ENCODE measurements around the gene AP3S2.
"Not testable (repeated sequence)": the region's sequence is repeated elsewhere in the genome, so short reads cannot be mapped to it uniquely, and the experiment has no call there.

Gene AP3S2

DNA sequence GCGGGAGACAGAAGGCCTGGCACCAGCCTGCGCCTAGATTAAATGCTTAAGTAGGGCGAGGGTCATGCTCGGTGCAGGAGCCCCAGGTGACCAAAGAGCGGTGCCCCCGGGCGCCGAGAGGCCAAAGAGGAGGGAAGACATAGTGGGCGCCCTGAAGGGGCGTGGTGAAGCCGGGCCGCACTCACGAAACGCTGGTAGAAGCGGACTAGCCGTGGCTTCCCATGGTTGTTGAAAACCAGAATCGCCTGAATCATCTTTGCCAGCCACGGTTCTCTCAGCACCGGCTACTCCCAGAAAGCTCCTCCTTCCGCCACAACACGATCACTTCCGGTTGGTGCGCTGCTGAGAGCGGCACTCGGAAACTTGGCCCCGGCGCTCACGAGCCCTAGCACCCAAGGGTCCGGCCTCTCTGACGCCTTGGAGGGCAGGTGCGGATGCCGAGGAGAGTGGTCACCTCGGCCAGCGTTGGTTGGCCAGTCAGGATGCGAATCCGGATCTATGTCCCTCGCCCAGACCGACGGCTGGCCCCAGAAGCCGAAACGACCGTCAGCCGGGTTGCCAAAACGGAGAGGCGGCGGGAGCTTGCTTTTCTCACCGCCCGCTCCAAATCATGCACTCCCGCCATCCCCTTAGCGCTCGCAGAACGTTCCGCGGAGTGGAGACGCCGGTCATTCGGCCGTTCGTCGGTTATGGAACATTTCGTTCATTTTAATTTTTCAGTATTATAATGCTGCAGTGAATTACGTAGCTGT, at the start of gene AP3S2:
Gene AP3S2 (minus strand): TSS at position 299 of the 752 bp plus-strand sequence. CDS start 45 bp downstream, at position 254.
- peak; percentile 87 to 90 for DNase-seq

DNA sequence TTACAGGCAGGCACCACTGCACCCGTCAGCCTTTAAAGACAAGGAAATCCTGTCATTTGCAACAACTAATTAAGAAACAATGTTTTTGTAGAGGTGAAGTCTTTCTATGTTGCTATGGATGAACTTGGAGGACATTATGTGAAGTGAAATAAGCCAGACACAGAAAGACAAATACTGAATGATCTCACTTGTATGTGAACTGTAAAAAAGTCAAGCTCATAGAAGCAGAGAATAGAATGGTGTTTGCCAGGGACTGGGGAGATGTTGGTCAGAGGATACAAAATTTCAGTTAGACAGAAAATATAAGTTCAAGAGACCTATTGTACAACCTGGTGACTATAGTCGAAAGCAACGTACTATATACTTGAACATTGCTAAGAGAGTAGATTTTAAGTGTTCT, 46.1 kb upstream of the AP3S2 start:
- DNase-seq: no peak

DNA sequence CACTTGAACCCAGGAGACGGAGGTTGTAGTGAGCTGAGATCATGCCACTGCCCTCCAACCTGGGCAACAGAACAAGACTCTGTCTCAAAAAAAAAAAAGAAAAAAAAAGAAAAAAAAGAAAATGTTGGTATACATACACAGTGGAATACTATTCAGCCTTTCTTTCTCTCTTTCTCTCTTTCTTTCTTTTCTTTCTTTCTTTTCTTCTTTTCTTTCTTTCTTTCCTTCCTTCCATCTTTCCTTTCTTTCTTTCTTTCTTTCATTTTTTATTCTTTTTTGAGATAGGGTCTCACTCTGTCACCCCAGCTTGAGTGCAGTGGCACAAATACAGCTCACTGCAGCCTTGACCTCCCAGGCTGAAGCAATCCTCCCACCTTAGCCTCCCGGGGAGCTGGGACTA, 45.6 kb upstream of the AP3S2 start:
- not testable (repeated sequence) for DNase-seq

DNA sequence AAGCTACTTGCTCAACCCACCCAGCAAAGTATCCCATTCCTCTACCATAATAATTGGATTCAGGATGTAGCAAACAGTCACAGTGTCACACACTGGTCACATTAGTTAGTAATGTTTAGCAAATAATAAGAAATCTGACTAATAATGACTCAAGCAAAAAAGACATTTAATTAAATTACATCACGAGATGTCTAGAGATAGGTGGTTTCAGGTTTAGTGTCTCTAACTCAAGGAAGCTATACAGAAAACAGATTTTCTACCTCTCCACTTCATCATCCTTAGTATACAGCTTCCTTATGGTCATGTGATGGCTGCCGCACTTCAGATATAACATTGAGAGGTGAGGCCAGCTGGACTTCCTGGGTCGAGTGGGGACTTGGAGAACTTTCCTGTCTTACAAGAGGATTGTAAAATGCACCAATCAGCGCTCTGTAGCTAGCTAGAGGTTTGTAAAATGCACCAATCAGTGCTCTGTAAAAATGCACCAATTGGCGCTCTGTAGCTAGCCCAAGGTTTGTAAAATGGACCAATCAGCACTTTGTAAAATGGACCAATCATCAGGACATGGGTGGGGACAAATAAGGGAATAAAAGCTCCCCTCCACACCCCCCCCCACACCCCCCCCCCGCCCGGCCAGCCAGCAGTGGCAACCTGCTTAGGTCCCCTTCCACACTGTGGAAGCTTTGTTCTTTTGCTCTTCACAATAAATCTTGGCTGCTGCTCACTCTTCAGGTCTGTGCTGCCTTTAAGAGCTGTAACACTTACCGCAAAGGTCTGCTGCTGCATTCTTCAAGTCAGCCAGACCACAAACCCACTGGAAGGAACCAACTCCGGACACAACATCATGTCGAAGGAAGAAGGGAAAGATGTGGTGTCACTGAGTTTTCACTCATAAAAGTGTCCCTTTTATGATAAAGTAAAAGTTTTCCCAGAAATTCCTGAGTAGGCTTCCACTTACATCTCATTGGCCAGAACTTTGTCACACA, 43.9 kb upstream of the AP3S2 start:
- no peak for DNase-seq

DNA sequence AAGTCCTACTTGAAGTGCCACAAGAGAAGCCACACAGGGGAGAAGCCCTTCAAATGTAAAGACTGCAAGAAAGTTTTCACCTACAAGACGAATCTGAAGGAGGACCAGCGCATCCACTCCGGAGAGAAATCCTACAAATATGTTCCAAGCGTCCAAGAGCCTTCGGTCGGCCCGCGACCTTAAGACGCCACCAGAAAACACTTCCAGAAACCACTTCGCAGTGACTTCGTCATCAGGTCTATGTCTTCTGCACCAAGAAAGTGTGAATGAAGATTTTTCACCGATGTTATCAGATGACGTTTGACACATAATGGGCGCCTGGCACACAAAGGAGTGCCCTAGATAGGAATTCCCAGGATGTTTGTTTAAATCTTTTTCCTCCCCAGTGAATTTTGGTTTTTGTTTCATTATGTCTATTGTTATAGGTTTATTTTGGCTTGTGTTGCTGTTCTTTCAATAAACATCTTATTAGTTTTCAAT, 43.0 kb upstream of the AP3S2 start:
- no peak for DNase-seq

DNA sequence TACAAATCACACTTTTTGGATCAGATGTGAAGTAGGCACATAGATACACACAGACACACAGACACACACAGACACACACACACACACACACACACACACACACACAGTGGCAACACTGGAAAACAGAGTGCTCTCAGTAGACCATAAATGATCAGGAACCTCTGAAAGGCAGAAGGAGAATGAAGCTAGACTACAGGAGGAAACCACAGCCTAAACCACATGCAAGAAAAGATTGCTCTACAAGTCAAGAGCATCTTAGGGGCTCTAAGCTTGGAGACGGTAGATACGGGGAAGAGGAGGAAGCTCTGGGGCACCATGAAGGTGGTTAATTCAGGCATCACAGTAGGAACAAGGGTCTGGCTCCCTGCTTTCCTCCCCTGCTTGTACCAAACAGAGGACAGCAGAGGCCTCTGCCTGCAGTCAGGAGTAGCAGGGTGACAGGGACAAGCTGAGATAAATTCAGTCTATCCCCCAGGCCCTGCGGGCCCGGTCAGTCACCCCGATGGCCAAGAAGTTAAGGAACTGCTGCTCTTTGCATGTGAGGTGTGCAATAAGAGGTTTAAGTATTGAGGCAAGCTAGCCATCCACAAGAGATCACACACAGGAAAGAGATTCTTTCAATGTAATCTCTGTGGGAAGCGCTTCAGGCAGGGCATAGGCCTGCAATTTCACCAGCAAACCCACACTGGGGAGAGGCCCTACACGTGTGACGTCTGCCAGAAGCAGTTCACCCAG, 42.4 kb upstream of the AP3S2 start:
- DNase-seq: peak; percentile 9 to 34

DNA sequence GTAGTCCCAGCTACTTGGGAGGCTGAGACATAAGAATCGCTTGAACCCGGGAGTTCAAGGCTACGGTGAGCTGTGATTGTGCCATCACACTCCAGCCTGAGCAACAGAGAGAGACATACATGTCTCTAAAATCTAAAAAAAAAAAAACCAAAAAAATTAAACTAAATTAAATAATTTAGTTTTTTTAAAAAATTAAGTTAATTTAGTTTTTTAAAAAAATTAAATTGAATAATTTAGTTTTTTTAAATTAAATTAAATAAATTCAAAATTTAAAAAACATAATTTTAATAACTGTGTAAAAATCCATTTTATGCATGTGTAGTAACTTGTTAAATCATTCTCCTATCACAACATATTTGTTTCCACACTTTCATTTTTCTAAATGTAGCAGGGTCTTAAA, 39.1 kb upstream of the AP3S2 start:
- DNase-seq: no peak

DNA sequence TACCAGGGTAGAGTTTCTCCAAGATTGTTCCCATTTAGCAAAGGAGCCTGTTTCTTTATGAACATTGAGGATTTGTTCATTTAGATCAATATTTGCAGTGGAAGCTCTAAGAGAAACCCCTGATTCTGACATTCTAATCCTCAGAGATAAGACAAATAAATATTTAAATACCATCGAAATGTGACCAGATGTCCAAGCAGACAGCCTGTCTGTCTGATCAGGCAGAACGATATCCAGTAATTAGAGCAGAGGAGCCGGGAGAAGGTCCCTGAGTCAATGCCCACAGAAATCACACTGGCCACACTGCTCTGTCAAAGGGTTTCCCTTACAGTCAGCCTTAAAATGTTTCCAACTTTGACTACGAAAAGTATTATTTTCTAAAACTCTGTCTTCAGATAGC, 34.6 kb upstream of the AP3S2 start:
- no peak for DNase-seq

DNA sequence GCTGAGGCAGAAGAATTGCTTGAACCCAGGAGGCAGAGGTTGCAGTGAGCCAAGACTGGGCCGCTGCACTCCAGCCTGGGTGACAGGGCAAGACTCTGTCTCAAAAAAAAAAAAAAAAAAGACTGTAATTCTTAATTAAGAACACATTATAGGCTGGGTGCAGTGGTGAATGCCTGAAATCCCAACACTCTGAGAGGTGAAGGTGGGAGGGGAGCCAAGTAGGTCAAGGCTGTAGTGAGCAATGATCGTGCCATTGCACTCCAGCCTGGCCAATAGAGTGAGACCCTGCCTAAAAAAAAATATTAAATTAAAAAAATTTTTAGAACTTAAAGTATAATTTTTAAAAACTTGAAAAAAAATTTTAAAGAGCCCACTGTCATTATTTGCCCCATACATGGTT, 32.4 kb upstream of the AP3S2 start:
- no peak for DNase-seq

DNA sequence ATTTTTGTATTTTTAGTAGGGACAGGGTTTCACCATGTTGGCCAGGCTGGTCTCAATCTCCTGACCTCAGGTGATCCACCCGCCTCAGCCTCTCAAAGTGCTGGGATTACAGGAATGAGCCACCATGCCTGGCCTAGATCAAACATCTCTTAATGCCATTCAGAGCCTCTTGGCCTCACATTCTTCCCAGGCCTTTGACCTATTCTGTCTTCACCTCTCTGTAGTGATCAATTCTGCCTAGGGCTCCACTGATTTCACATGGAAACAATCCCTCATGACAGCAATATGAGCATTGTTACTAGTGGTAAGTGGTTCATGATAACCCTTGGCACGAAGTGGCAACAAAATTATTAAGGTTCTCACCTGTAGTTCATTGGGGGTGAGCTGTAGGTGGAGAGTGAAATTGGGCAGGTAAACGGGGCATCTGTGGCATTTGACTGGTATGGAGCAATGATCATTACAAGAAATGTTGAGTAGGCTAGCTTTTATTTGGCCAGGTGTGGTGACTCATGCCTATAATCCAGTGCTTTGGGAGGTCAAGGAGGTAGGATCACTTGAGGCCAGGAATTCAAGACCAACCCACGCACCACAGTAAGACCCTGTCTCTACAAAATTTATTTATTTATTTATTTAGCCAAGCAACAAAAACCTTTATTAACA, 23.8 kb upstream of the AP3S2 start:
- no peak for DNase-seq

DNA sequence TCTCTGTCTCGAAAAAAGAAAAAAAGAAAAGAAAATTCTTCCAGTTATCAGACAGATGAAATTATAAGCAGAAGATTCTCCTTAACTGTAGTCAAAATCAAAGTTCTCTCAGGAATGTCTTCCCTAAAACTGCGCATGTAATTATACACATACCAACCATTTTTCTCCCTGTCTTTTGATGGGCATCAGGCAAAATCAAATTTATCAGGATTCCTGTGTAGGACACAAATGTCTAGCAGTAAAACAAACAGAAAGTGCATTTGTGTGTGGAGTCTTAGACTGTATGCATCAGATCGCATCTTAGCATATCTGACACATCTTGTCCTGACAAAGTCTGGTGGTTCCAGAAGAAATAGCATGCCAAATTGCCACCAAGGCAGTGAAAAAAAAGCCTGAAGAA, 22.9 kb upstream of the AP3S2 start:
- no peak for DNase-seq

DNA sequence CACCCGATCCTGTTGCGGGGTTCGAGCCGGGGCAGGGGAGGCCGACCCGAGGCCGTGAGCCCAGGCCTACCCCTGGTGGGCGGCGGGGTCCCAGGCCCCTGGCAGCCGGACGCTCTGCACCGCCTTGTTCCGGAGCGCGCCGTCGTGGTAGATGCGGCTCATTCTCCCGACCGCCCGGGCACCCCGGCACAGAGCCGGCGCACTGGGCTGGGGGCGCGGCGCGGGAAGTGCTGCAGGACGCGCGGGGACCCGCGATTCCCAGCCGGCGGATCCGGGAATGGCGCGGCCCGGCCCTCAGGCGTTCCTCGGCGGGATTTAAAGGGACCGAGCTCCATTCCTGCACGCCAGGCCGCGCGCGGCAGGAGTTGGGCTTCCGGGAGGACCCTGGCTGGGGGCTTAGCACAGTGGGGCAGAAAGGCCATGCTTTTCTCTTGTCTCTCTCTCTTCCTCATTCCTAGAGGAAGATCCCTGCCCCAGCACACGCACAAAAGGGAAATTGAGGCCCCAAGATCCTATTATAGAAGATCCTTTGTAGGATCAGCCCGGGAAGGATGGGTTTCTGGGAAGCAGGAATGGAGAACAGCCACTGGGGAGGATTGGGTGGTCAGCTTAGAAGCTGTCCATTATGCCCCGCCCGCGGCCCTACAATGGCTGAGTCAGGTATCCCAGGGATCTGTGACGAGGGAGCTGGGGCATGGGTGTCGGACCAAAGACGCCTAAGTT, 19.0 kb upstream of the AP3S2 start, which contains the start of gene ARPIN:
Gene ARPIN (minus strand): TSS at position 279 of the 723 bp plus-strand sequence. CDS start 117 bp downstream, at position 162.
- DNase-seq: no peak

DNA sequence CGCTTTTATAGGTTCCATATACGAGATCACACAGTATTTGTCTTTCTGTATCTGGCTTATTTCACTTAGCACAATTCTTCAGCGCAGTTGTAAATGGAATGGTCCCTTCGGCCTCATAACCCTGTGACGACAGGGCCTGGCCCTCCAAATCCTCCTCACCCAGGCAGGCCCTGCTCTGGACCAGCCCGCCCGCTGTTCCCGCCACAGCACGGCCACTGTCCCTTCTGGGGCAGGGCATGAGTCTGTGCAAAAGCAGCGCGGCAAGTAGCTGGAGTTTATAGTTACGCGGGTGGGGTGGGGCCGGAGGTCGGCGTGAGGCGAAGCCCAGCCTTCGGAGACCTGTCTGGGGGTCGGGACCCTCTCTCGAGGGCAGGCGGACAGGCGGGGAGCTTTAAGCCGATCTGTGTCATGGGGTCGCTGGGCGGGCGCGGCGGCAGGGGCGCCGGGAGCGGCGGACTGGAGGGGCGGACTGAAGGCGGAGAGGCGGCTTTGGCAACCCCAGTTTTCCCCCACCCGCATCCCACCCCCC, 18.4 kb upstream of the AP3S2 start:
- DNase-seq: no peak

DNA sequence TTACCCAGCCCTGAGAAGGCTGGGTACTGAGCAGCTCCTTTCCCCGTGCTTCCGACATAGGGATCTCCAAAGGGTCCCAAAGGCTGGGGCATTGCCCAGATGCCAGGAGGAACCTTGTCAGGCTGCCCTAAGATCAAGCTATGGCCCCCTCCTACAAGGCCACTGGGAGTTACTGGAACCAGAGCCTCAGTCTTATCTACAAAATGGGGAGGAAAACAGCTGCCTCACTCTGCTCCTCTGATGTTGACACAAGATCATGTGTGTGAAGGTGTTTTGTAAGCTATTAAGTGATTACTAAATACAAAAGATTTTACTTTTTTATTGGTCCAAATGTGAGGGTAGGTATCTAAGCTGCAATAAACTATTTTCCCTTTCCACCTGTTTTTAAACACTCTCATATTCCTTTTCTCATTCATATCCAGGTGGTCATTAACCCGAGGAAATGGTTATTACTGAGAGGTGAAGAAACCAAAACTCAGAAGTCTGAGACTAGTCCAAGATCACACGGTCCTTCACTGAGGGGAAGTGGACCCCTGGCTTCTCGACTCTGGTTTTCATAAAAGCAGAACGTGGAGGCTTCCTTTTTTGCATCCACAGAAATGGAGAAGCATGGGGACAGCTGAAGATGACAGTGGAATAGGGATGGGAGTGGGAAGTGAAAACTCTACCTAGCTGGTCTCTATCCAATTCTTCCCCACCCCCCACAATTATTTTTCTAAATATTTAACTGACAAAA, 17.3 kb upstream of the AP3S2 start:
- DNase-seq: no peak

DNA sequence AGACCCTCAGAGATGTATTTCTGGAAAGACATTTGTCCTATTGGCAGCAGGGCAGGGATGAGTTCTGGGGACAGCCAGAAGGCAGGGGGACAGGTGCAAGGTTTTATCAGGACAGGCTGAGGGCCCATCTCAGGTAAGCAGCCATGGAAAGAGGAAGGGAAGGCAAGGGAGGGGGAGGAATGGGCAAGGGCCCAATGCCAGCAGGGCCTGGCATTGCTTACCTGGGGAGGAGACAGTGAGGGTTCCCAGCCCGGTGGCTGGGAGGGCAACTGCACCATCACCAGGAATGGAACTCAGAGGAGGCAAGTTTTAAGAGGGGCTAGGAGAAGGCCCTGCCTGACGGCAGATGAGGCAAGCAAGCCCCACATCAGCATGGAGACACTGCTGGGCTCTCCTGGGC, 15.8 kb upstream of the AP3S2 start:
- no peak for DNase-seq

DNA sequence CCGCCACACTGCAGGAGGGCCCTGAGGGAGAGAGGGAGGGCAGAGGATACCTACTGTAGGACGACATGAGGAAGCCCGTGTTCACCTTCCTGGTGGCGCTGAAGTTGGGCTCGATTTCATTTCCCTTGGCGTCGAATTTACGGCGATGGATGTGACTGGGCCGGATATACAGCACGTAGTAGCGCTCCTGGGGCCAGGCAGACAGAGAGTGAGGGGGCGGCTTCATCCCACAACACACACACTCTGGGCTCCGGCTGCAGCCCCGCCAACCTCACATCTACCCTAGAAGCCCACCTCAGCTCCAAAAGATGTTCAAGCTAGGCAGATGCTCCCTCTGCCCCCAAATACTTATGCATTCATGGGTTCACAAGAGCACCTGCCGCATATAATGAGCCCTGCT, 14.4 kb upstream of the AP3S2 start:
- no peak for DNase-seq

DNA sequence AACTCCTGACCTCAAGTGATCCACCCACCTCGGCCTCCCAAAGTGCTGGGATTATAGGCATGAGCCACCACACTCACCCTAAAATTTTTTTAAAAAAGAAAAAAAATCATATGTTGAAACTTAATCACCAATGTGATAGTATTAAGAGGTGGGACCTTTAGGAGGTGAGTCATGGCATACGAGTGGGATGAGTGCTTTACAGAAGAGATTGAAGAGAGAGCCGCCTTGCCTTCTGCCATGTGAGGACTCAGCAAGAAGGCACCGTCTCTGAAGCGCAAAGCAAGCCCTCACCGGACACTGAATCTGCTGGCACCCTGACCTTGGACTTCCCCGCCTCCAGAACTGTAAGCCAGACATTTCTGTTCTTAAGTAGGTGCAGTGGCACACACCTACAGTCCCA, 13.5 kb upstream of the AP3S2 start:
- no peak for DNase-seq

DNA sequence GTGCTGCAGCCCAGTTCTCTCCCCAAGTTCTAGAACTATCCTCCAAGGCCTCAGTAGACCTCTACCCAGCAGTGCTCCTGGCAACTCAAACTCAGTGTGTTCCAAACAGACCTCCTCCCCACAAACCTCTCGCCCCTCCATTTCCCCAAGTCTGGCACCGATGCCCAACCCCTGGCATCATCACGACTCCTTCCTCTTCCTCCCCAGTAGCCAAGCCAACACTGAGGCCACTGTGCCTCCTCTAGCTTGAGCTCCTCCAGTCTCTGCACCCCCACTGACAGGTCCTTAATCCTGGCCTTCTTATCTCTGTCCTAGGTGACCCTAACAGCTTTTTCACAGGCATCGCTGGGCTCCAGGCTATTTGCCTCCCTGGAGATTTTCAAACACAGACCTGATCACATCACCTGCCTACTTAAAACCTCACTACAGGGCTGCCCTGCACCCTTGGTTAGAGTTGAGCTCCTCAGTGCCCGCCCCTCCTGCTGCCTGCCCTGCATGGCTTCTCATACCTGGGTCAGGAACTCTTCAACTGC, 12.1 kb upstream of the AP3S2 start:
- DNase-seq: no peak

DNA sequence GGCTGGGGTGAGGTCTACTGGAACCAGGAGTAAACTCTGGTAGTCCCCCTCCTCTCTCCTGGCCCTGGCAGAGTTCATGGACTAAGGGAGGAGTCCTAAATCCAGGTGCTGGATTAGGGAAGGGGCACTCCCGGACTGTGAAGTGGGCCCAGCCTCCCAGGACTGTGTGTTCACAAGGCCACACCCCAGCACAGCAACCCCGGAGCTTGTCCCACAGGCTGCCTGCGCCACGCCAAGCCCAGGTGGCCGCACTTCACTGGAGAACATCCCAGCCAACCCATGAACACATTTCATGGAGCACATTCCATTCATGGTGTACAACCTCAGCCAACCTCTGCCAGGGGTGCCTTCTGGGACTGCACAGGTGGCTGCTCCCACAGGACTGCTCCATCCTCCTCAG, 10.7 kb upstream of the AP3S2 start:
- DNase-seq: no peak

DNA sequence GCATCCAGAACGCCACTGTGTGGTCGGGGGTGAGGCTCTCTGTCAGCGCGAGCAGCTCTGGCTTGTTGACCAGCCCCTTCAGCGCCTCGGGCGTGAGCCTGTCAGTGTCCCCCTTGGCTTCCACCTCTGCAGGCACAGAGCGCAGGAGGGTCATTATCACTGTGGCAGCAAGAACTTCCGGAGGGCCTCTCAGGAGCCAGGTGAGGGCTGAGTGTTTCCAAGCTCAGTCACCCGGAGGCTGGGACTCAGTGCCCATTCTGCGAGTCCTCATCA, 10.0 kb upstream of the AP3S2 start:
- no peak for DNase-seq
